HG02981 (cell line): Measurements from ENCODE around the gene ZNF732.
"Not testable (repeated sequence)": the region's sequence is repeated elsewhere in the genome, so short reads cannot be mapped to it uniquely, and the experiment has no call there.

Experiments used
- ATAC-seq: cut with Tn5 transposase; IDR thresholded peaks from one replicate; pipeline ENCODE4 v1.9.1; 2021; ENCODE audit warnings: mild to moderate bottlenecking, moderate library complexity; ENCODE audit not compliant: unreplicated experiment

ZNF732 gene

GRCh38 chr4:256492-256891, 48.8 kb downstream of the ZNF732 start:
- no peak for ATAC-seq

- no peak for ATAC-seq
Measured at GRCh38 chr4:253936-254756, 51.1 kb downstream of the ZNF732 start.

- ATAC-seq: no peak
Measured at GRCh38 chr4:252065-252601, 53.1 kb downstream of the ZNF732 start.

GRCh38 chr4:244471-244870, 60.8 kb downstream of the ZNF732 start:
- ATAC-seq: no peak

DNA sequence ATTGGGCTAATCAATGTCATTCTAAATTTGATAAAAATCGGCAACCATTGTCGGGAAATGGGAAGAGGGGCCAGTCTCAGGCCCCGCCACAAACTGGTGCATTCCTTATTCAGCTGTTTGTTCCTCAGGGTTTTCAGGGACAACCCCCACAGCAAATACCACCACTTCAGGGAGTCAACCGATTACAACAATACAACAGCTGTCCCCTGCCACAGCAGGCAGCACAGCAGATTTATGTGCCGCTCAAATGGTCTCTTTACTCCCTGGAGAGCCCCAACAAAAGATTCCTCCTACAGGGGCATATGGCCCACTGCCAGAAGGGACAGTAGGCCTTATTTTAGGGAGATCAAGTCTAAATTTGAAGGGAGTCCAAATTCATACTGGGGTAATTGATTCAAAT, 61.8 kb downstream of the ZNF732 start:
- ATAC-seq: no peak

DNA sequence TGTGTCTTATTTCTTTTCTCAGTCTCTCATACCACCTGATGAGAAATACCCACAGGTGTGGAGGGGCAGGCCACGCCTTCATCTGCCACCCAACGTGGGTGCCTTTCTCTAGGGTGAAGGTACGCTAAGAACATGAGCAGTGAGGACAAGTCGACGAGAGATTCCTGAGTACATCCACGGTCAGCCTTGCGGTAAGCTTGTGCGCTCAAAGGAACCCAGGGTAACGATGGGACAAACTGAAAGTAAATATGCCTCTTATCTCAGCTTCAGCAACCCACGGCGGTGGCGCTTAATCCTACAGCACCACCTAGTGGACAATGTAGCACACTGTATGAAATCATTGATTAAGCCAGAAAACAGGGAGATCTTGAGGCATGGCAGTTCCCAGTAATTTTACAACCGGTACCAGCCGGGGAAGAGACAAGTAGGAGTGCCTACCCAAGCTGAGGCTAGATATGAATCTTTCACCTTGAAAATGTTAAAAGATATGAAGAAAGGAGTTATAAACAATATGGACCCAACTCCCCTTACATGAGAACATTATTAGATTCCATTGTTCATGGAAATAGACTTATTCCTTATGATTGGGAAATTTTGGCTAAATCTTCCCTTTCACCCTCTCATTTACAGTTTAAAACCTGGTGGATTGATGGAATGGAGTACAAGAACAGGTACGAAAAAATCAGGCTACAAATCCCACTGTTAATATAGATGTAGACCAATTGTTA, 63.0 kb downstream of the ZNF732 start:
- ATAC-seq: no peak

DNA sequence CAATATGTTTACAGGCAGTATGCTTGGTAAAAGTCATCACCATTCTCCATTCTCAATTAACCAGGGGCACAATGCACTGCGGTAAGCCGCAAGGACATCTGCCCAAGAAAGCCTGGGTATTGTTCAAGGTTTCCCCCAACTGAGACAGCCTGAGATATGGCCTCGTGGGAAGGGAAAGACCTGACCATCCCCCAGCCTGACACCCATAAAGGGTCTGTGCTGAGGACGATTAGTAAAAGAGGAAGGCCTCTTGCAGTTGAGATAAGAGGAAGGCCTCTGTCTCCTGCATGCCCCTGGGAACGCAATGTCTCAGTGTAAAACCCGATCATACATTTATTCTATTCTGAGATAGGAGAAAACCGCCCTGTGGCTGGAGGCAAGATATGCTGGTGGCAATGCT, 63.9 kb downstream of the ZNF732 start:
- ATAC-seq: not testable (repeated sequence)

GRCh38 chr4:236028-236427, 69.2 kb downstream of the ZNF732 start:
- ATAC-seq: no peak

- ATAC-seq: no peak
Measured at GRCh38 chr4:234178-234577, 71.1 kb downstream of the ZNF732 start.

GRCh38 chr4:223913-224497, 81.3 kb downstream of the ZNF732 start:
- no peak for ATAC-seq
